Fibroblast of villous mesenchyme (primary cell): ENCODE data around the gene WFDC1. TPM values are rescaled to one million over a fixed set of nuclear protein-coding genes. Genes with fewer than 3 reads are reported as not detected.

Source experiments
- DNase-seq: peaks from one replicate; pipeline ENCODE4 v3.0.0-alpha.2; 2010; ENCODE audit warnings: low read depth
- H3K4me3 ChIP-seq: 2 replicates; pipeline ENCODE4 v1.5.1; 2011; ENCODE audit warnings: low read depth, mild to moderate bottlenecking, low read length
- CTCF ChIP-seq: IDR thresholded peaks from 2 replicates; pipeline ENCODE4 v1.5.1; 2012; ENCODE audit warnings: low read depth, mild to moderate bottlenecking, low read length; ENCODE audit not compliant: insufficient read depth
- small RNA-seq: library from RNA; depleted of rRNA; stranded (forward); fragments of <200 nt; gene quantifications from one replicate; pipeline ENCODE3, GENCODE V24; 2012
- total RNA-seq: library from RNA; depleted of rRNA; stranded (reverse); fragments of >200 nt; gene quantifications from 2 replicates; pipeline ENCODE4 v1.2.3, GENCODE V29; 2012

Gene WFDC1
- total RNA-seq, 1 donor = 8.2 TPM

GRCh38 chr16:84378567-84378966 lies 83.9 kb downstream of the WFDC1 start:
- H3K4me3 ChIP-seq = no peak overlapping the region
- DNase-seq = no peak
- TF ChIP-seq CTCF = no peak

DNA sequence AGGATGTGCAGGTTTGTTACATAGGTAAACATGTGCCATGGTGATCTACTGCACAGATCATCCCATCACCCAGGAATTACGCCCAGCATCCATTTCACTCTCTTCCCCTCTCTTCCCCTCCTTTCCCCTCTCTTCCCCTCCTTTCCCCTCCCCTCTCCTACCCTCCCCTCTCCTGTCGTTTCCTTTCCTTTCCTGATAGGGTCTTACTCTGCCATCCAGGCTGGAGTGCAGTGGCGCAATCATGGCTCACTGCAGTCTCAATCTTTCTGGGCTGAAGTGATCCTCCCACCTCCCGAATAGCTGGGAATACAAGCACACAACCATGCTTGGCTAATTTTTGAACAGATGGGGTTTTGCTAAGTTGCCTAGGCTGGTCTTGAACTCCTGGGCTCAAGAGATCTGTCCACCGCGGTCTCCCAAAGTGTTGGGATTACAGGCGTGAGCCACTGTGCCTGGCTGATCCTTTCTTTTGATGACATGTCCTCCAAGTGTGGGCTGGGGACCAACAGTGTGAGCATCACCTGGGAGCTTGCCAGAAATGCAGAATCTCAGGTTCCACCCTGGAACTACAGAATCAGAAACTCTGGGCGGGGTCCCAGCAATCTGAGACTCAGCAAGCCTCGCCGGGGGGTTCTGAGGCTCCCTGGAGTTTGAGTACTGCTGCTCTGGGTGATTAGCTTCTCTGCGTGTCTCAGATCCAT lies 84.5 kb downstream of the WFDC1 start:
- no peak for DNase-seq
- TF ChIP-seq CTCF = no peak
- H3K4me3 ChIP-seq = no peak overlapping the region

Small RNAs within 50 kb of the gene (small RNA-seq; reads per million reads assigned to genes)
- gene RNA5SP433 = not detected

Other genes with a start within 250 kb of the WFDC1 start
- 77.0 and 97.2 TPM in 2 replicates for gene MBTPS1, start 177.9 kb upstream of the WFDC1 start, total RNA-seq
- 17.4 and 29.8 TPM in 2 replicates for gene HSDL1, start 149.7 kb upstream of the WFDC1 start, total RNA-seq
- gene DNAAF1, start 149.6 kb upstream of the WFDC1 start, total RNA-seq = not detected in 2 replicates
- 19.4 and 20.9 TPM in 2 replicates for gene TAF1C, start 107.8 kb upstream of the WFDC1 start, total RNA-seq
- gene ADAD2, start 103.7 kb upstream of the WFDC1 start, total RNA-seq = not detected in 2 replicates
- not detected in 2 replicates for gene KCNG4, start 54.9 kb upstream of the WFDC1 start, total RNA-seq
- not detected in 2 replicates for gene ATP2C2, start 73.7 kb downstream of the WFDC1 start, total RNA-seq
- 23.5 and 27.2 TPM in 2 replicates for gene MEAK7, start 209.8 kb downstream of the WFDC1 start, total RNA-seq